A549 (cell line): Measurements from ENCODE around the gene PDCD10. TPM values are rescaled to one million over a fixed set of nuclear protein-coding genes. Genes with fewer than 3 reads are reported as not detected.

Experiments used
- ATAC-seq, 2 experiments: fragments of 200-7000 bp in 1 of 2; fragments of >200 bp in 1 of 2; cut with Nextera tagmentation in 1 of 2; cut with Tn5 transposase in 1 of 2; 3 replicates each; pipeline versions ENCODE4 v1.8.0 to v1.9.1; 2018 to 2020; ENCODE audit warnings: mild to moderate bottlenecking in 1 of 2, moderate library complexity in 1 of 2
- CTCF ChIA-PET: fragments of 300-600 bp; sonication (Branson Sonifier 250); formaldehyde crosslinking; extraction: SDS; loops from one replicate; lab custom pipeline; 2021; ENCODE audit warnings: antibody characterized with exemption, inconsistent platforms; lab: Yijun Ruan, JAX
- POLR2A ChIA-PET: fragments of 350-600 bp; formaldehyde crosslinking; extraction: SDS; loops from one replicate; lab custom pipeline; 2021; ENCODE audit warnings: antibody characterized with exemption, inconsistent platforms; lab: Yijun Ruan, JAX
- DNase-seq, 2 experiments: peaks; one replicate each; pipeline versions ENCODE4 v3.0.0 to v3.0.0-alpha.2; 2011 to 2016; ENCODE audit warnings: low read depth in 1 of 2, low spot score in 1 of 2
- FAIRE-seq: peaks from 2 replicates; lab custom pipeline; 2011; peaks lifted over from hg19 to GRCh38; lab: Jason Lieb, UNC
- H3K27ac ChIP-seq, 2 experiments: fragments of >200 bp; sonication (Bioruptor Twin); formaldehyde crosslinking; 3 replicates each; pipeline ENCODE4 v1.5.1; 2016 to 2017
- H3K4me1 ChIP-seq: fragments of >200 bp; sonication (Bioruptor Twin); formaldehyde crosslinking; 3 replicates; pipeline ENCODE4 v1.6.1; 2016
- H3K4me2 ChIP-seq: fragments of >200 bp; sonication (Bioruptor Twin); formaldehyde crosslinking; 3 replicates; pipeline ENCODE4 v1.6.1; 2016
- H3K4me3 ChIP-seq: fragments of >200 bp; sonication (Bioruptor Twin); formaldehyde crosslinking; 3 replicates; pipeline ENCODE4 v1.5.1; 2016
- H3K9me3 ChIP-seq: fragments of >200 bp; sonication (Bioruptor Twin); formaldehyde crosslinking; 3 replicates; pipeline ENCODE4 v1.6.1; 2016
- BCL3 ChIP-seq: fragments of >200 bp; sonication (Bioruptor Twin); formaldehyde crosslinking; IDR thresholded peaks from 3 replicates; pipeline ENCODE4 v1.6.1; 2016
- BHLHE40 ChIP-seq: IDR thresholded peaks from 2 replicates; pipeline ENCODE4 v1.6.1; 2012; ENCODE audit warnings: low read depth, low read length, inconsistent platforms
- CBX2 ChIP-seq: fragments of 200-600 bp; sonication (generic); IDR thresholded peaks from 2 replicates; pipeline ENCODE4 v1.6.1; 2016; ENCODE audit warnings: low read depth, mild to moderate bottlenecking, borderline replicate concordance
- CBX8 ChIP-seq: fragments of 200-600 bp; sonication (generic); IDR thresholded peaks from 2 replicates; pipeline ENCODE4 v1.6.1; 2016
- CEBPB ChIP-seq, 2 experiments: fragments of >200 bp in 1 of 2; sonication (Bioruptor Twin) in 1 of 2; formaldehyde crosslinking in 1 of 2; IDR thresholded peaks; 2 replicates each; pipeline ENCODE4 v1.6.1; 2012 to 2016
- E2F6 ChIP-seq: IDR thresholded peaks from 2 replicates; pipeline ENCODE4 v1.6.1; 2012; ENCODE audit warnings: low read depth, borderline replicate concordance
- EHF ChIP-seq: fragments of 250-450 bp; sonication (Bioruptor Pico); IDR thresholded peaks from 2 replicates; pipeline ENCODE4 v1.5.0; 2020; ENCODE audit warnings: mild to moderate bottlenecking
- EP300 ChIP-seq, 2 experiments: fragments of >200 bp; sonication (Bioruptor Twin); formaldehyde crosslinking; IDR thresholded peaks; 2 replicates in 1 of 2; 3 replicates in 1 of 2; pipeline ENCODE4 v1.6.1; 2016 to 2017
- ESRRA ChIP-seq: fragments of 150-350 bp; IDR thresholded peaks from 2 replicates; pipeline ENCODE4 v1.6.1; 2014; ENCODE audit warnings: mild to moderate bottlenecking, low read length, borderline replicate concordance
- FOXS1 ChIP-seq: fragments of 250-450 bp; sonication (Bioruptor Pico); IDR thresholded peaks from 2 replicates; pipeline ENCODE4 v1.5.0; 2020; ENCODE audit warnings: mild to moderate bottlenecking, moderate library complexity
- GATA3 ChIP-seq: IDR thresholded peaks from 2 replicates; pipeline ENCODE4 v1.6.1; 2012; ENCODE audit warnings: borderline replicate concordance
- HDAC2 ChIP-seq: fragments of 200-600 bp; sonication (generic); IDR thresholded peaks from 2 replicates; pipeline ENCODE4 v1.6.1; 2016
- HEYL ChIP-seq: fragments of 250-450 bp; sonication (Bioruptor Pico); IDR thresholded peaks from 2 replicates; pipeline ENCODE4 v1.8.0; 2021; ENCODE audit warnings: mild to moderate bottlenecking, moderate library complexity
- HOXA7 ChIP-seq: fragments of 250-450 bp; sonication (Bioruptor Pico); IDR thresholded peaks from 2 replicates; pipeline ENCODE4 v1.5.0; 2020; ENCODE audit warnings: mild to moderate bottlenecking, moderate library complexity
- HOXB5 ChIP-seq: fragments of 250-450 bp; sonication (Bioruptor Pico); IDR thresholded peaks from 2 replicates; pipeline ENCODE4 v1.5.0; 2020; ENCODE audit warnings: mild to moderate bottlenecking, moderate library complexity
- KDM1A ChIP-seq: fragments of 200-600 bp; sonication (generic); IDR thresholded peaks from 2 replicates; pipeline ENCODE4 v1.6.1; 2016; ENCODE audit warnings: low read depth, mild to moderate bottlenecking
- MYC ChIP-seq: IDR thresholded peaks from 2 replicates; pipeline ENCODE4 v1.6.1; 2012; ENCODE audit warnings: mild to moderate bottlenecking, inconsistent platforms, low read length, improper control_type of control experiment, borderline replicate concordance
- NFE2L2 ChIP-seq: fragments of 150-350 bp; conservative IDR thresholded peaks from 2 replicates; pipeline ENCODE4 v1.6.1; 2014; ENCODE audit warnings: low read length
- NPAS2 ChIP-seq: fragments of 250-450 bp; sonication (Bioruptor Pico); IDR thresholded peaks from 2 replicates; pipeline ENCODE4 v1.8.0; 2022; ENCODE audit warnings: mild to moderate bottlenecking, moderate library complexity, borderline replicate concordance
- PHF8 ChIP-seq: fragments of 200-600 bp; sonication (generic); IDR thresholded peaks from 2 replicates; pipeline ENCODE4 v1.6.1; 2016; ENCODE audit warnings: low read depth, mild to moderate bottlenecking, antibody characterized with exemption, moderate library complexity, borderline replicate concordance
- POLR2A ChIP-seq: IDR thresholded peaks from 2 replicates; pipeline ENCODE4 v1.6.1; 2012; ENCODE audit warnings: mild to moderate bottlenecking, low read length
- POLR2AphosphoS2 ChIP-seq: conservative IDR thresholded peaks from 2 replicates; pipeline ENCODE4 v1.6.1; 2012; ENCODE audit warnings: low read length, improper control_type of control experiment, inconsistent platforms
- RAD21 ChIP-seq, 2 experiments: fragments of >200 bp in 1 of 2; sonication (Bioruptor Twin) in 1 of 2; formaldehyde crosslinking in 1 of 2; IDR thresholded peaks in 1 of 2; conservative IDR thresholded peaks in 1 of 2; 2 replicates in 1 of 2; 3 replicates in 1 of 2; pipeline ENCODE4 v1.6.1; 2012 to 2018; ENCODE audit warnings: inconsistent platforms in 1 of 2
- RARB ChIP-seq: fragments of 250-450 bp; sonication (Bioruptor Pico); IDR thresholded peaks from 2 replicates; pipeline ENCODE4 v1.8.0; 2021; ENCODE audit warnings: mild to moderate bottlenecking, moderate library complexity
- RCOR1 ChIP-seq: fragments of 150-350 bp; IDR thresholded peaks from 2 replicates; pipeline ENCODE4 v1.6.1; 2014; ENCODE audit warnings: antibody characterized with exemption, low read length, low read depth
- TFCP2L1 ChIP-seq: fragments of 250-450 bp; sonication (Bioruptor Pico); IDR thresholded peaks from 2 replicates; pipeline ENCODE4 v1.5.0; 2021; ENCODE audit warnings: mild to moderate bottlenecking
- ZFP36 ChIP-seq: fragments of 450-650 bp; IDR thresholded peaks from 2 replicates; pipeline ENCODE4 v1.6.1; 2014; ENCODE audit warnings: borderline replicate concordance; ENCODE audit not compliant: partially characterized antibody
- WGBS: methylation state at CpG from one replicate; pipeline ENCODE4 v1.1.6; 2017; ENCODE audit errors: missing lambda C conversion rate; 5-methylcytosine and 5-hydroxymethylcytosine counted together
- polyA plus RNA-seq, 4 experiments: library from polyadenylated mRNA; depleted of rRNA in 3 of 4; stranded (reverse); fragments of >200 nt; fragmentation: RNase III in 1 of 4; extraction: RNeasy Plus Mini Kit Qiagen cat#74134 plus additional on column Dnase treatment in 1 of 4; gene quantifications; 2 replicates in 3 of 4; 3 replicates in 1 of 4; pipeline ENCODE4 v1.2.3, GENCODE V29; 2011 to 2017
- TF ChIP-seq, protein P1 (sequence below): fragments of >200 bp; sonication (Bioruptor Twin); formaldehyde crosslinking; IDR thresholded peaks from 3 replicates; pipeline ENCODE4 v1.5.1; 2016

Gene PDCD10
- polyA plus RNA-seq, 2 of the 4 experiments (the other 2 are of a cell fraction), result 53.7 to 100 TPM

- H3K4me2 ChIP-seq, result no peak overlapping the region
- no peaks in the 10 kb centered on the region for H3K4me1 ChIP-seq
- POLR2A ChIA-PET, result no interaction called here
- CTCF ChIA-PET, result no interaction called here
- FAIRE-seq (no peak), DNase-seq (no peak), ATAC-seq (no peak)
- no peak overlapping the region for H3K27ac ChIP-seq
- H3K4me3 ChIP-seq, result no peak overlapping the region
- TF ChIP-seq POLR2A (no peak), HDAC2 (no peak), BHLHE40 (no peak), CEBPB (IDR thresholded peaks at IDR 0.05) (no peak), TFCP2L1 (CRISPR knock-in tag) (no peak), RARB (no peak), HOXB5 (no peak), KDM1A (no peak), GATA3 (no peak), HOXA7 (CRISPR knock-in tag) (no peak), NPAS2 (CRISPR knock-in tag) (no peak), EHF (CRISPR knock-in tag) (no peak), E2F6 (no peak), MYC (no peak)
- TF ChIP-seq, protein P1, sequence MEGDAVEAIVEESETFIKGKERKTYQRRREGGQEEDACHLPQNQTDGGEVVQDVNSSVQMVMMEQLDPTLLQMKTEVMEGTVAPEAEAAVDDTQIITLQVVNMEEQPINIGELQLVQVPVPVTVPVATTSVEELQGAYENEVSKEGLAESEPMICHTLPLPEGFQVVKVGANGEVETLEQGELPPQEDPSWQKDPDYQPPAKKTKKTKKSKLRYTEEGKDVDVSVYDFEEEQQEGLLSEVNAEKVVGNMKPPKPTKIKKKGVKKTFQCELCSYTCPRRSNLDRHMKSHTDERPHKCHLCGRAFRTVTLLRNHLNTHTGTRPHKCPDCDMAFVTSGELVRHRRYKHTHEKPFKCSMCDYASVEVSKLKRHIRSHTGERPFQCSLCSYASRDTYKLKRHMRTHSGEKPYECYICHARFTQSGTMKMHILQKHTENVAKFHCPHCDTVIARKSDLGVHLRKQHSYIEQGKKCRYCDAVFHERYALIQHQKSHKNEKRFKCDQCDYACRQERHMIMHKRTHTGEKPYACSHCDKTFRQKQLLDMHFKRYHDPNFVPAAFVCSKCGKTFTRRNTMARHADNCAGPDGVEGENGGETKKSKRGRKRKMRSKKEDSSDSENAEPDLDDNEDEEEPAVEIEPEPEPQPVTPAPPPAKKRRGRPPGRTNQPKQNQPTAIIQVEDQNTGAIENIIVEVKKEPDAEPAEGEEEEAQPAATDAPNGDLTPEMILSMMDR, result no peak
- WGBS, result 61% methylated on average over 1 of the region's 1 CpG
- no peaks in the 10 kb centered on the region for H3K9me3 ChIP-seq
Measured at GRCh38 chr3:167668651-167669050, 66.0 kb downstream of the PDCD10 start.

DNA sequence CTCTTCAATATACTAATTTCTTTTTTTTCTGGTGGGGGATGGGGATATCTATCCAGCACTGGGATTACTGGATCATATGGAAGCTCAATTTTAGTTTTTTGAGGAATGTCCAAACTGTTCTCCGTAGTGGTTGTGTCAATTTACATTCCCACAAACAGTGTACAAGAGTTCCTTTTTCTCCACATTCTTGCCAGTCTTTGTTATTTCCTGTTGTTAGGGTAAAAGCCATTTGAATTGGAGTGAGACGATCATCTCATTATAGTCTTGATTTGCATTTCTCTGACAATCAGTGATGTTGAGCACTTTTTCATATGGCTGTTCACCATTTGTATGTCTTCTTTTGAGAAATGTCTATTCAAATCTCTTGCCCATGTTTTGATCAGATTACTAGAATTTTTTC is 68.1 kb downstream of the PDCD10 start:
- Histone ChIP-seq H3K4me1 (no peaks in the 10 kb centered on the region), H3K4me3 (no peak overlapping the region), H3K9me3 (no peaks in the 10 kb centered on the region), H3K4me2 (no peak overlapping the region), H3K27ac (no peak overlapping the region)
- TF ChIP-seq NPAS2 (CRISPR knock-in tag) (no peak), PHF8 (no peak), NFE2L2 (no peak)
- ATAC-seq (no peak), FAIRE-seq (no peak), DNase-seq (no peak)
- WGBS, result 87% methylated on average over 2 of the region's 2 CpGs
- POLR2A ChIA-PET, result no interaction called here
- CTCF ChIA-PET, result no interaction called here

DNA sequence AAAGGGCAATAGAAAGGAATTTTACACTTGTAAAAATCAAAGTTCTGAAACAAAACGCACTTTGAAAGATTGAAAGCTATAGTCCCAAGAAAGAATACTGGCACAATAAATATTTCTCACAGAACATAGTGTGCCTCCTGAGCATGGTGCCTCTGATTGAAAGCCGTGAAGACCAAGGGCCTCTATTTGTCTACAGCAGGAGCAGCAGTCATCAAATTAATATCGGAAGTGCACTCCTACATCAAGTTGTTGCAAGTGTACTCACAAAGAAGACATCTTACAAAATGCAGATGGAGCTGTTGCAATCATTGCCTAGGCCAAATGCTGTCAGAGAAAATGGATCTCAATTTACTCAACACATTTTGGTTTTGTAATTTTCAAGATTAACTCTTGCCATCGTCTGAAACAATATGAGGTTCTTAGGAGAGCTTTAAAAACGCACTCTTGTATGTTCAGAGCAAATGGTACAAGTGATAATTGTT is 71.7 kb downstream of the PDCD10 start:
- no peak for ATAC-seq
- H3K4me3 ChIP-seq, result no peak overlapping the region
- TF ChIP-seq CEBPB (IDR thresholded peaks at IDR 0.05) (no peak), CBX8 (no peak), HDAC2 (no peak), FOXS1 (CRISPR knock-in tag) (no peak), ZFP36 (no peak), MYC (no peak), CBX2 (no peak), ESRRA (no peak), BCL3 (no peak), HEYL (CRISPR knock-in tag) (no peak), NPAS2 (CRISPR knock-in tag) (no peak), KDM1A (no peak), POLR2AphosphoS2 (no peak), RARB (no peak), EP300 (IDR thresholded peaks at IDR 0.05) (no peak), HOXB5 (no peak), RCOR1 (no peak), RAD21 (conservative IDR thresholded peaks at IDR 0.05 in 1 of 2, IDR thresholded peaks at IDR 0.05 in 1 of 2) (no peak)
- CTCF ChIA-PET, result interaction anchor here (0.9 kb wide), 1 partner anchor 14 kb away, joined by 4 read pairs; no protein-coding TSS in a partner anchor
- POLR2A ChIA-PET, result no interaction called here
- H3K9me3 ChIP-seq, result no peaks in the 10 kb centered on the region
- DNase-seq, result no peak
- WGBS, result 48% methylated on average over 5 of the region's 5 CpGs
- no peak overlapping the region for H3K27ac ChIP-seq
- no peak overlapping the region for H3K4me2 ChIP-seq
- no peaks in the 10 kb centered on the region for H3K4me1 ChIP-seq
- no peak for FAIRE-seq
